CD8-positive, alpha-beta memory T cell (primary cell): ENCODE measurements around the gene EXT2. TPM values are rescaled to one million over a fixed set of nuclear protein-coding genes. Genes with fewer than 3 reads are reported as not detected.

Experiments
- CTCF ChIA-PET: fragments of 350-600 bp; sonication (Branson Sonifier 250); formaldehyde crosslinking; loops from one replicate; lab custom pipeline; 2021; ENCODE audit warnings: antibody characterized with exemption; lab: Charles Lee
- POLR2A ChIA-PET: fragments of 350-600 bp; sonication (Branson Sonifier 250); formaldehyde crosslinking; loops from one replicate; lab custom pipeline; 2021; ENCODE audit warnings: antibody characterized with exemption; lab: Charles Lee
- DNase-seq, 5 donors: peaks; one replicate each; pipeline versions ENCODE4 v3.0.0 to v3.0.0-alpha.2; 2020 to 2022; ENCODE audit warnings: mixed read lengths in 1 of 5
- H3K27ac ChIP-seq: one replicate; pipeline ENCODE4 v1.7.0; 2013; ENCODE audit warnings: low read depth, mild to moderate bottlenecking, low read length, moderate library complexity
- H3K27me3 ChIP-seq: 2 replicates; pipeline ENCODE4 v1.7.0; 2013; ENCODE audit warnings: low read length, mild to moderate bottlenecking; ENCODE audit not compliant: insufficient read depth, poor library complexity, severe bottlenecking
- H3K36me3 ChIP-seq: 2 replicates; pipeline ENCODE4 v1.7.0; 2013; ENCODE audit warnings: mild to moderate bottlenecking, low read length, moderate library complexity; ENCODE audit not compliant: insufficient read depth
- H3K4me1 ChIP-seq: 2 replicates; pipeline ENCODE4 v1.7.0; 2013; ENCODE audit warnings: mild to moderate bottlenecking, low read length, moderate library complexity; ENCODE audit not compliant: insufficient read depth
- H3K4me3 ChIP-seq: 2 replicates; pipeline ENCODE4 v1.7.0; 2013; ENCODE audit warnings: mild to moderate bottlenecking, low read length
- H3K9me3 ChIP-seq: 2 replicates; pipeline ENCODE4 v1.7.0; 2013; ENCODE audit warnings: mild to moderate bottlenecking, low read length
- H3K27ac Mint-ChIP-seq, 8 donors: one replicate each; pipeline ENCODE4 v1.8.0; 2020 to 2021; ENCODE audit warnings: mixed read lengths in 8 of 8, mild to moderate bottlenecking in 6 of 8, inconsistent platforms in 3 of 8, moderate library complexity in 3 of 8
- H3K27me3 Mint-ChIP-seq, 2 donors: one replicate each; pipeline ENCODE4 v1.8.0; 2020 to 2021; ENCODE audit warnings: mixed read lengths in 2 of 2, mild to moderate bottlenecking in 1 of 2, moderate library complexity in 1 of 2
- H3K36me3 Mint-ChIP-seq, 3 donors: one replicate each; pipeline ENCODE4 v1.8.0; 2020 to 2021; ENCODE audit warnings: mixed read lengths in 3 of 3, inconsistent platforms in 1 of 3, mild to moderate bottlenecking in 1 of 3
- H3K4me1 Mint-ChIP-seq, 3 donors: one replicate each; pipeline ENCODE4 v1.8.0; 2020 to 2021; ENCODE audit warnings: mixed read lengths in 3 of 3, inconsistent platforms in 1 of 3, mild to moderate bottlenecking in 1 of 3
- H3K4me3 Mint-ChIP-seq, 7 donors: one replicate each; pipeline ENCODE4 v1.8.0; 2020 to 2021; ENCODE audit warnings: mixed read lengths in 7 of 7, mild to moderate bottlenecking in 6 of 7, moderate library complexity in 4 of 7, inconsistent platforms in 2 of 7
- H3K9me3 Mint-ChIP-seq, 5 donors: one replicate each; pipeline ENCODE4 v1.8.0; 2020 to 2022; ENCODE audit warnings: mixed read lengths in 5 of 5, mild to moderate bottlenecking in 3 of 5, moderate library complexity in 2 of 5, inconsistent platforms in 1 of 5
- polyA plus RNA-seq: library from polyadenylated mRNA; unstranded; fragments of 300-500 nt; fragmentation: Illumina TruSeq; gene quantifications from one replicate; pipeline ENCODE4 v1.2.3, GENCODE V29; 2021
- total RNA-seq, 2 experiments: library from RNA; stranded (reverse); gene quantifications; one replicate each; pipeline ENCODE4 v1.2.3, GENCODE V29; 2021

EXT2 gene
- total and polyA plus RNA-seq, 3 experiments from 2014 or later, result 37.4 to 46.6 (median 38.5) TPM

GRCh38 chr11:44252999-44253602 lies 157.6 kb downstream of the EXT2 start:
- Mint-ChIP-seq H3K9me3 (peaks cover 2 to 29% (median 23%) of the 10 kb centered on the region in 5 donors), H3K36me3 (peaks cover 18 to 45% (median 30%) of the 10 kb centered on the region in 3 donors), H3K4me1 (peaks cover 22 to 27% (median 24%) of the 10 kb centered on the region in 3 donors), H3K27me3 (no peaks in the 10 kb centered on the region), H3K4me3 (no peak overlapping the region), H3K27ac (no peak overlapping the region)
- CTCF ChIA-PET, result no interaction called here
- no peak overlapping the region for H3K27ac ChIP-seq
- DNase-seq, result no peak
- H3K9me3 ChIP-seq, result peaks cover 11% of the 10 kb centered on the region
- H3K4me1 ChIP-seq, result peaks cover 15% of the 10 kb centered on the region
- H3K36me3 ChIP-seq, result no peaks in the 10 kb centered on the region
- POLR2A ChIA-PET, result no interaction called here
- no peak overlapping the region for H3K4me3 ChIP-seq
- H3K27me3 ChIP-seq, result no peaks in the 10 kb centered on the region

GRCh38 chr11:44255406-44256071 lies 160.1 kb downstream of the EXT2 start:
- Mint-ChIP-seq H3K27ac (peak overlapping the region in 1 of 8 donors; percentile 5), H3K4me3 (no peak overlapping the region), H3K9me3 (peaks cover 0 to 29% (median 23%) of the 10 kb centered on the region in 5 donors), H3K36me3 (peaks cover 10 to 27% (median 13%) of the 10 kb centered on the region in 3 donors), H3K27me3 (no peaks in the 10 kb centered on the region), H3K4me1 (peaks cover 38 to 43% (median 40%) of the 10 kb centered on the region in 3 donors)
- Histone ChIP-seq H3K4me3 (no peak overlapping the region), H3K9me3 (peaks cover 11% of the 10 kb centered on the region), H3K4me1 (peaks cover 27% of the 10 kb centered on the region), H3K36me3 (no peaks in the 10 kb centered on the region), H3K27ac (no peak overlapping the region), H3K27me3 (no peaks in the 10 kb centered on the region)
- DNase-seq, result no peak
- ChIA-PET POLR2A (no interaction called here), CTCF (no interaction called here)

GRCh38 chr11:44256673-44257291 lies 161.3 kb downstream of the EXT2 start:
- Mint-ChIP-seq H3K27me3 (no peaks in the 10 kb centered on the region), H3K27ac (peak overlapping the region in 6 of 8 donors; percentile 3 to 89 (median 68)), H3K4me1 (peaks cover 38 to 43% (median 40%) of the 10 kb centered on the region in 3 donors), H3K4me3 (peak overlapping the region in 5 of 7 donors; percentile 35 to 73 (median 67)), H3K9me3 (peaks cover 0 to 23% (median 18%) of the 10 kb centered on the region in 5 donors), H3K36me3 (peaks cover 6 to 17% (median 8%) of the 10 kb centered on the region in 3 donors)
- Histone ChIP-seq H3K4me3 (no peak overlapping the region), H3K4me1 (peaks cover 27% of the 10 kb centered on the region), H3K9me3 (peaks cover 11% of the 10 kb centered on the region), H3K27me3 (no peaks in the 10 kb centered on the region), H3K27ac (no peak overlapping the region), H3K36me3 (no peaks in the 10 kb centered on the region)
- ChIA-PET POLR2A (no interaction called here), CTCF (no interaction called here)
- no peak for DNase-seq

DNA sequence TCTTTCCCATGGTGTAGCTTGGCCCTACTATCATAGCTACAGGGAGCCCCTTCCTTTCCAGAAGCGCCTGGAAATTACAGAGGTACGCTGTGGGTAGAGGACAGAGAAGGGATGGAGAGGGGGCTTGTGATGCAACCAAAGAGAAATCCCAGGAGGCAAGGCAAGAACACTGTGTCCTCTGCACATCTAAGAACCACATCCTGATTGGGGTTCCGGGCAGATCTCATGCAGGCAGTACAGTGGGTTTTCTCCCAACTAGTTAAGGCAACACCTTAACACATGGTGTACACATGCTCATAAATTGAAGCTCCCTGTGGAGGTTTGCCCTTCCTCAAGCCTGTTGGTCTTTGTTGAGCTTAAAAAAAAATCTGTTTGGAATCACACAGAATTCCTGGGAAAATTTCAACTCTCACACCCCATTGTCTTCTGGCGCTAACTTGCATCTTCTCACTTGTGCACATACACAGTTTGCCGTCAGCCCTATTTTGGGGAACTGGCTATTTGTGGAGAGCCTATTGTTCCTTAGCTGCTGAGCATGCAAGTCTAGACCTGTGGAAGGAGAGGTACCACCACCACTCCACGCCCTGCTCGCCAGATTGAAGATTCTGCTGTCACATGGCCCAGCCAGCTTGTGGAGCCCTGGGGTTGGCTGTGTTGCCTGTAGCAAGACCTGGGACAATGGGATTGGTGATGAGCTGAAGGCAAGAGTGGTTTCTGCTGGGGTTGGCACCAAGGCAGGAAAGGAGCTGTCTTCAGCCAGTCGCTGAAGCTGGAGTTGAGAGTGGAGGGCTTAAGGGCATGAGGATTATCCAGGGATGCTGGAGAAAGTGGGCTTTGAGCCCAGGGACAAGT lies 162.1 kb downstream of the EXT2 start:
- H3K36me3 ChIP-seq, result no peaks in the 10 kb centered on the region
- no peaks in the 10 kb centered on the region for H3K27me3 ChIP-seq
- H3K9me3 ChIP-seq, result peaks cover 7% of the 10 kb centered on the region
- Mint-ChIP-seq H3K27me3 (peaks cover 0 to 4% of the 10 kb centered on the region in 2 donors), H3K9me3 (peaks cover 0 to 15% (median 11%) of the 10 kb centered on the region in 5 donors), H3K4me3 (peak overlapping the region in 5 of 7 donors; percentile 35 to 73 (median 67)), H3K4me1 (peaks cover 38 to 43% (median 40%) of the 10 kb centered on the region in 3 donors), H3K27ac (peak overlapping the region in 6 of 8 donors; percentile 3 to 89 (median 62)), H3K36me3 (peaks cover 2 to 9% (median 5%) of the 10 kb centered on the region in 3 donors)
- ChIA-PET POLR2A (no interaction called here), CTCF (no interaction called here)
- H3K27ac ChIP-seq, result no peak overlapping the region
- peaks cover 27% of the 10 kb centered on the region for H3K4me1 ChIP-seq
- no peak overlapping the region for H3K4me3 ChIP-seq
- DNase-seq, result no peak

- peaks cover 0 to 10% (median 6%) of the 10 kb centered on the region in 5 donors for H3K9me3 Mint-ChIP-seq
- H3K27me3 Mint-ChIP-seq, result peaks cover 0 to 7% of the 10 kb centered on the region in 2 donors
- DNase-seq, result no peak
- H3K36me3 Mint-ChIP-seq, result peaks cover 0 to 3% (median 1%) of the 10 kb centered on the region in 3 donors
- POLR2A ChIA-PET, result no interaction called here
- Histone ChIP-seq H3K4me1 (peaks cover 27% of the 10 kb centered on the region), H3K27ac (no peak overlapping the region), H3K36me3 (no peaks in the 10 kb centered on the region), H3K27me3 (no peaks in the 10 kb centered on the region), H3K9me3 (peaks cover 1% of the 10 kb centered on the region), H3K4me3 (no peak overlapping the region)
- no peak overlapping the region for H3K27ac Mint-ChIP-seq
- CTCF ChIA-PET, result no interaction called here
- peak overlapping the region in 1 of 7 donors; percentile 34 for H3K4me3 Mint-ChIP-seq
- peaks cover 38 to 43% (median 40%) of the 10 kb centered on the region in 3 donors for H3K4me1 Mint-ChIP-seq
Measured at GRCh38 chr11:44258190-44258489, 162.7 kb downstream of the EXT2 start.

DNA sequence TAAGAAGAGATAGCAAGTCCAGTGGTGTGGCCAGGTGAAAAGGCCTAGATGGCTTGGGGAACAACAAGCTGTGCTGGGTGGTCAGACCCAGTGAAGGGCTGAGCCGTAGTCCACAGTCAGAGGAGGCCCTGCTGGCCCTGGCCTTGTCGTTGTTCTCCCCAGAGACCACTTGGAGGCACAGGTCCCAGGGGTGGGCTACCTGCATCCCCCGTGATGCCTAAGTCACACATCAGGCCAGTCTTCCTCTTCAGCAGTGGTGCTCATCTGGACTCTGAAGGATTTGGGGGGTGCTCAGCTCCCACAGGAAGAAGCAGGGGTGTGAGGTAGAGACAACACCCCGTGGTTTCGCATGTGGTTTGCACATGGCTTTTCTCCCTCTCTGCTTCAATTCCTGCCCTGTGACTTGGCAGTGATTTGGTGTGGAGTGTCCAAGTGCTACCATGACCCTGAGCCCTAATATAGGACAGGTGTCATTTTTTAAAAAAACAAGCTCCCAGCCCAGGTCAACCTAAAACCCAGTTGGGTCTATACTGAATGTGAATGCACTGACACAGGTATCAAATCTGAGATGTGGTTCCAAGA lies 163.5 kb downstream of the EXT2 start:
- no peaks in the 10 kb centered on the region for H3K36me3 Mint-ChIP-seq
- H3K27ac Mint-ChIP-seq, result peak overlapping the region in 2 of 8 donors; percentile 6 to 68
- no peaks in the 10 kb centered on the region for H3K9me3 ChIP-seq
- no peaks in the 10 kb centered on the region for H3K27me3 ChIP-seq
- POLR2A ChIA-PET, result interaction anchor here (0.6 kb wide), 1 partner anchor 169 kb away, joined by 7 read pairs; no protein-coding TSS in a partner anchor
- CTCF ChIA-PET, result no interaction called here
- H3K4me3 ChIP-seq, result no peak overlapping the region
- peaks cover 0 to 4% (median 0%) of the 10 kb centered on the region in 5 donors for H3K9me3 Mint-ChIP-seq
- no peaks in the 10 kb centered on the region for H3K36me3 ChIP-seq
- DNase-seq, result no peak
- peaks cover 27% of the 10 kb centered on the region for H3K4me1 ChIP-seq
- H3K4me1 Mint-ChIP-seq, result peaks cover 38 to 43% (median 40%) of the 10 kb centered on the region in 3 donors
- H3K4me3 Mint-ChIP-seq, result peak overlapping the region in 3 of 7 donors; percentile 7 to 71 (median 29)
- peaks cover 2 to 7% of the 10 kb centered on the region in 2 donors for H3K27me3 Mint-ChIP-seq
- H3K27ac ChIP-seq, result no peak overlapping the region

DNA sequence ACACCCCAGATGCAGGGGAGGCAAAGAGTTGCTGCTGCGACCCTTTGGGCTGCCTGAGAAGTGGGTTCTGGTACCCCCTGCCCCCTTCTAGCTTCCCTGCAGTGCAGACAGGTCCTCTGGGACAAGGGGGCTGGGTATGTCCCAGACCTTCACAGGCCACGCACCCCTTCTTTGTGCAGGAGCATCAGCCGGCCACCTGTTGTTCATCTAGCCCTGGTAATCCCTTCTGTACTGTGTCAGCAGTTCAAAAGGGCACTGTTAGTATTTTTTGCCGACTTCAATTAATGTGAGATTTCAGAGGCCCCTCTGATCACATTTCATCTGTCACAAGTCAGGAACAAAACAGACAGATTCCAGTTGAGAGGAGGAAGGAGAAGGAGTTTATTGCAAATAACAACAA lies 164.6 kb downstream of the EXT2 start:
- H3K36me3 ChIP-seq, result no peaks in the 10 kb centered on the region

More for the DNA sequence above, 164.6 kb downstream of the EXT2 start:
- POLR2A ChIA-PET, result no interaction called here
- Histone ChIP-seq H3K9me3 (no peaks in the 10 kb centered on the region), H3K4me1 (peaks cover 27% of the 10 kb centered on the region), H3K27ac (no peak overlapping the region), H3K27me3 (no peaks in the 10 kb centered on the region), H3K4me3 (no peak overlapping the region)
- Mint-ChIP-seq H3K27ac (no peak overlapping the region), H3K4me1 (peaks cover 38 to 43% (median 40%) of the 10 kb centered on the region in 3 donors), H3K9me3 (no peaks in the 10 kb centered on the region), H3K4me3 (no peak overlapping the region), H3K27me3 (peaks cover 2 to 7% of the 10 kb centered on the region in 2 donors), H3K36me3 (no peaks in the 10 kb centered on the region)
- no peak for DNase-seq
- CTCF ChIA-PET, result no interaction called here
